Dedifferentiated amniotic fluid mesenchymal stem cell (primary cell): ENCODE results near the gene ZDHHC19.
A peak's percentile ranks its signal among the peaks of the same experiment; 100 is the strongest.
"Not testable (repeated sequence)": the region's sequence is repeated elsewhere in the genome, so short reads cannot be mapped to it uniquely, and the experiment has no call there.

Source experiments
- DNase-seq: peaks from one replicate; pipeline ENCODE4 v3.0.0-alpha.2; 2016; ENCODE audit errors: extremely low spot score

ZDHHC19 gene

GRCh38 chr3:196203846-196204245 is 7.4 kb downstream of the ZDHHC19 start:
- no peak for DNase-seq

GRCh38 chr3:196202516-196202970 is 8.7 kb downstream of the ZDHHC19 start:
- no peak for DNase-seq

- DNase-seq: no peak
These were observed 12.1 kb downstream of the ZDHHC19 start for GRCh38 chr3:196198771-196199753.

GRCh38 chr3:196198081-196198675 is 13.0 kb downstream of the ZDHHC19 start:
- no peak for DNase-seq

- no peak for DNase-seq
These were observed 13.7 kb downstream of the ZDHHC19 start for GRCh38 chr3:196197524-196197923.

GRCh38 chr3:196195664-196196265 is 15.4 kb downstream of the ZDHHC19 start:
- no peak for DNase-seq

- DNase-seq: no peak
These were observed 16.7 kb downstream of the ZDHHC19 start for GRCh38 chr3:196194542-196194915.

GRCh38 chr3:196193736-196194541 is 17.3 kb downstream of the ZDHHC19 start:
- no peak for DNase-seq

- DNase-seq: no peak
These were observed 18.0 kb downstream of the ZDHHC19 start for GRCh38 chr3:196193133-196193735.

GRCh38 chr3:196192524-196193051 is 18.6 kb downstream of the ZDHHC19 start:
- no peak for DNase-seq

- no peak for DNase-seq
These were observed 19.1 kb downstream of the ZDHHC19 start for GRCh38 chr3:196192036-196192523.

GRCh38 chr3:196189566-196190347 is 21.4 kb downstream of the ZDHHC19 start:
- DNase-seq: no peak

- DNase-seq: no peak
These were observed 24.3 kb downstream of the ZDHHC19 start for GRCh38 chr3:196186651-196187573.

- DNase-seq: no peak
These were observed 26.3 kb downstream of the ZDHHC19 start for GRCh38 chr3:196184881-196185280.

GRCh38 chr3:196184169-196184432 is 27.1 kb downstream of the ZDHHC19 start:
- not testable (repeated sequence) for DNase-seq

GRCh38 chr3:196181127-196181546 is 30.1 kb downstream of the ZDHHC19 start:
- no peak for DNase-seq

GRCh38 chr3:196180346-196180745 is 30.9 kb downstream of the ZDHHC19 start:
- no peak for DNase-seq

GRCh38 chr3:196179380-196180308 is 31.6 kb downstream of the ZDHHC19 start:
- peak; percentile 52 for DNase-seq
